ENCODE results near the gene TTLL11. TPM values are rescaled to one million over a fixed set of nuclear protein-coding genes. Genes with fewer than 3 reads are reported as not detected.

Gene TTLL11
- total RNA-seq, 1 donor from 2014 or later: 0.75 TPM

DNA sequence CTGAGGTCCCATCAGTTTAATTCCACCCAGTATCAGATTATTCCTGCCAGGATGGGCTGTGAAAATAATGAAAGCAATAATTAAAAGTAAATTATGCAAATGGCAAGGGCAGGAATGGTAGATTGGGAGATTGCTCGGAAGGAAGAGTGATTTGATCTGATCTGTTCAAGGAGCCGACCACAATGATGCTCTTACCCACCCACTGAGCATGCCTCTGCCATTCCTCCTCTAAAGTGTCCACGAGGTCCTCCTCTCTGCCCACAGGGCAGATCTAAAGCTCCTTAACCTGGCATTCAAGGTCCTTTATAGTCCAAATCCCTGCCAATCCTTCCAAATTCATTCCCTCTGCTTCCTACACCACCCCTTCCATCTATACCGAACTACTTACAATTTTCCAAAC, 147.8 kb downstream of the TTLL11 start:
- Histone ChIP-seq H2AFZ (replicated peaks) (no peak overlapping the region), H3K36me3 (no peaks in the 10 kb centered on the region), H3K9me3 (ENCODE audit: low read depth) (no peaks in the 10 kb centered on the region), H4K20me1 (ENCODE audit: low read depth) (no peaks in the 10 kb centered on the region), H3K79me2 (ENCODE audit: low read depth) (no peaks in the 10 kb centered on the region), H3K4me2 (no peak overlapping the region), H3K27ac (no peak overlapping the region), H3K4me1 (peaks cover 5% of the 10 kb centered on the region), H3K9ac (no peak overlapping the region), H3F3A (ENCODE audit: low read depth) (no peaks in the 10 kb centered on the region), H3K27me3 (no peaks in the 10 kb centered on the region), H3K4me3 (no peak overlapping the region)
- H3K4me3 Mint-ChIP-seq: no peak overlapping the region
- DNase-seq (ENCODE audit: low spot score): no peak
- no peaks in the 10 kb centered on the region for H3K36me3 Mint-ChIP-seq
- no peaks in the 10 kb centered on the region for H3K9me3 Mint-ChIP-seq
- no peaks in the 10 kb centered on the region for H3K27me3 Mint-ChIP-seq (ENCODE audit: insufficient read depth, low read depth)
- H3K27ac Mint-ChIP-seq: no peak overlapping the region
- peaks cover 21% of the 10 kb centered on the region for H3K4me1 Mint-ChIP-seq
- TF ChIP-seq EZH2 (IDR thresholded peaks at IDR 0.05): no peak
- no peak for TF ChIP-seq EZH2phosphoT487 (IDR thresholded peaks at IDR 0.05)
- TF ChIP-seq, protein P1, sequence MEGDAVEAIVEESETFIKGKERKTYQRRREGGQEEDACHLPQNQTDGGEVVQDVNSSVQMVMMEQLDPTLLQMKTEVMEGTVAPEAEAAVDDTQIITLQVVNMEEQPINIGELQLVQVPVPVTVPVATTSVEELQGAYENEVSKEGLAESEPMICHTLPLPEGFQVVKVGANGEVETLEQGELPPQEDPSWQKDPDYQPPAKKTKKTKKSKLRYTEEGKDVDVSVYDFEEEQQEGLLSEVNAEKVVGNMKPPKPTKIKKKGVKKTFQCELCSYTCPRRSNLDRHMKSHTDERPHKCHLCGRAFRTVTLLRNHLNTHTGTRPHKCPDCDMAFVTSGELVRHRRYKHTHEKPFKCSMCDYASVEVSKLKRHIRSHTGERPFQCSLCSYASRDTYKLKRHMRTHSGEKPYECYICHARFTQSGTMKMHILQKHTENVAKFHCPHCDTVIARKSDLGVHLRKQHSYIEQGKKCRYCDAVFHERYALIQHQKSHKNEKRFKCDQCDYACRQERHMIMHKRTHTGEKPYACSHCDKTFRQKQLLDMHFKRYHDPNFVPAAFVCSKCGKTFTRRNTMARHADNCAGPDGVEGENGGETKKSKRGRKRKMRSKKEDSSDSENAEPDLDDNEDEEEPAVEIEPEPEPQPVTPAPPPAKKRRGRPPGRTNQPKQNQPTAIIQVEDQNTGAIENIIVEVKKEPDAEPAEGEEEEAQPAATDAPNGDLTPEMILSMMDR (IDR thresholded peaks at IDR 0.05): no peak

DNA sequence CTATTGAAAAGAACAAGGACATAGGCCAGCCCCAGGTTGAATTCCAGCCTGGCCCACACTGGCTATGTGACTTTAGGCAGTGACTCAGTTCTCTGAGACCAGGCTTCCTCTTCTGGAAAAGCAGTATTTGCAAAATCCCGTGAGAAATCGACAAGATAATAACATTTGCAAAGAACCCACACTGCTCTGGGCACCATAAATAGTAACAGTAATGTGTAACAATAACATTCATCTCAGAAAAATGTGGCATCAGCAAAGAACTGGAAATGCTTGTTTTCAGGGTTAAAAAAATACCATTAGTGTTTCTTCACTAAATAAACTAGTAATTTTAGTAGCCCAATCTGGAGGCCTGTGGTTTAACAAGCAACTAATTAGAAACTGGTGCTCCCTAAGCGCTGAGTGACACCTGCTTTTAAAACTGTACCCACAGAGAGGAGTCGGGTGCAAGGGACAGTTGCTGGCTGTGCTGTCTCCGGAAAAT, 148.4 kb downstream of the TTLL11 start:
- Histone ChIP-seq H3K79me2 (ENCODE audit: low read depth) (no peaks in the 10 kb centered on the region), H3K4me1 (peaks cover 5% of the 10 kb centered on the region), H4K20me1 (ENCODE audit: low read depth) (no peaks in the 10 kb centered on the region), H3K9ac (no peak overlapping the region), H3K36me3 (no peaks in the 10 kb centered on the region), H3K4me2 (no peak overlapping the region), H3F3A (ENCODE audit: low read depth) (no peaks in the 10 kb centered on the region), H3K9me3 (ENCODE audit: low read depth) (no peaks in the 10 kb centered on the region), H2AFZ (replicated peaks) (no peak overlapping the region), H3K4me3 (no peak overlapping the region), H3K27ac (no peak overlapping the region), H3K27me3 (peaks cover 3% of the 10 kb centered on the region)
- no peaks in the 10 kb centered on the region for H3K27me3 Mint-ChIP-seq (ENCODE audit: insufficient read depth, low read depth)
- H3K27ac Mint-ChIP-seq: no peak overlapping the region
- no peak for DNase-seq (ENCODE audit: low spot score)
- no peaks in the 10 kb centered on the region for H3K9me3 Mint-ChIP-seq
- TF ChIP-seq EZH2phosphoT487 (IDR thresholded peaks at IDR 0.05): no peak
- TF ChIP-seq EZH2 (IDR thresholded peaks at IDR 0.05): no peak
- TF ChIP-seq, protein P1 (IDR thresholded peaks at IDR 0.05): no peak
- H3K4me3 Mint-ChIP-seq: no peak overlapping the region
- peaks cover 21% of the 10 kb centered on the region for H3K4me1 Mint-ChIP-seq
- no peaks in the 10 kb centered on the region for H3K36me3 Mint-ChIP-seq

DNA sequence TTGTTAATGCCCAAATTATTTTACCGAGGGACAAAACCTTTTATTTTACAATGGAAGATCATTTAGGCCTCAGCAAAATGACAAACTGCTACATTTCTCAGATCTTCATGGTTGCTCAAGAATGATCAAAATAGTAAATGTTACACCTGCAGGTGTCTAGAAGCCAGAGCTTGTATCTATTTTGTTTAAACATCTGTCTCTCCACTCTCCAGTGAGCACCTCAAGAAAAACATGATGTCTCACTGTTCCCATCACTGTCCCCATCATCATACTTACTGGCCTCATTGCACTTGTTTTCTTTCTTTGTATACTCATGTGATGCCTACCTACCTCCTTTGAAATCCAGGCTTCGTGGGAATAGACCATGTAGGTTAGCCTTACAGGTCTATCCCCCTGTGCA, 149.6 kb downstream of the TTLL11 start:
- no peak overlapping the region for H2AFZ ChIP-seq (replicated peaks)
- no peak overlapping the region for H3K4me2 ChIP-seq
- H3K4me1 ChIP-seq: peaks cover 5% of the 10 kb centered on the region
- H3F3A ChIP-seq (ENCODE audit: low read depth): no peaks in the 10 kb centered on the region
- no peaks in the 10 kb centered on the region for H4K20me1 ChIP-seq (ENCODE audit: low read depth)
- DNase-seq (ENCODE audit: low spot score): no peak
- H3K27ac ChIP-seq: no peak overlapping the region
- H3K79me2 ChIP-seq (ENCODE audit: low read depth): no peaks in the 10 kb centered on the region
- H3K4me3 Mint-ChIP-seq: no peak overlapping the region
- H3K4me3 ChIP-seq: no peak overlapping the region
- no peak overlapping the region for H3K27ac Mint-ChIP-seq
- H3K9me3 ChIP-seq (ENCODE audit: low read depth): no peaks in the 10 kb centered on the region
- no peaks in the 10 kb centered on the region for H3K27me3 Mint-ChIP-seq (ENCODE audit: insufficient read depth, low read depth)
- no peaks in the 10 kb centered on the region for H3K36me3 Mint-ChIP-seq
- no peak for TF ChIP-seq EZH2phosphoT487 (IDR thresholded peaks at IDR 0.05)
- no peak for TF ChIP-seq EZH2 (IDR thresholded peaks at IDR 0.05)
- TF ChIP-seq, protein P1 (IDR thresholded peaks at IDR 0.05): no peak
- H3K9me3 Mint-ChIP-seq: no peaks in the 10 kb centered on the region
- H3K27me3 ChIP-seq: peaks cover 5% of the 10 kb centered on the region
- H3K9ac ChIP-seq: no peak overlapping the region
- no peaks in the 10 kb centered on the region for H3K36me3 ChIP-seq
- peaks cover 21% of the 10 kb centered on the region for H3K4me1 Mint-ChIP-seq

Measured in neural progenitor cell (in vitro differentiated cells).